GOT3 (cell line): ENCODE data around the gene GPR15.
"Not testable (repeated sequence)": the region's sequence is repeated elsewhere in the genome, so short reads cannot be mapped to it uniquely, and the experiment has no call there.

Experiments used
- DNase-seq: peaks from one replicate; lab custom pipeline; 2025; ENCODE audit warnings: mixed read lengths; lab: John Stamatoyannopoulos, UW

The GPR15 gene

GRCh38 chr3:98558100-98558827 lies 26.5 kb downstream of the GPR15 start:
- DNase-seq = no peak

GRCh38 chr3:98559769-98560168 lies 28.0 kb downstream of the GPR15 start:
- not testable (repeated sequence) for DNase-seq

GRCh38 chr3:98560911-98561310 lies 29.1 kb downstream of the GPR15 start:
- no peak for DNase-seq

GRCh38 chr3:98561727-98562521 lies 30.1 kb downstream of the GPR15 start:
- DNase-seq = no peak

GRCh38 chr3:98563661-98564281 lies 32.0 kb downstream of the GPR15 start:
- DNase-seq = no peak

- DNase-seq = no peak
These were observed 32.7 kb downstream of the GPR15 start for GRCh38 chr3:98564282-98565005.

- DNase-seq = no peak
These were observed 33.5 kb downstream of the GPR15 start for GRCh38 chr3:98565237-98565643.

GRCh38 chr3:98565843-98566242 lies 34.1 kb downstream of the GPR15 start:
- no peak for DNase-seq

- no peak for DNase-seq
These were observed 36.0 kb downstream of the GPR15 start for GRCh38 chr3:98567666-98568270.

- DNase-seq = no peak
These were observed 36.6 kb downstream of the GPR15 start for GRCh38 chr3:98568402-98568801.

- DNase-seq = no peak
These were observed 41.5 kb downstream of the GPR15 start for GRCh38 chr3:98573181-98573728.

- DNase-seq = no peak
These were observed 42.4 kb downstream of the GPR15 start for GRCh38 chr3:98574132-98574531.

GRCh38 chr3:98577178-98577895 lies 45.6 kb downstream of the GPR15 start:
- no peak for DNase-seq

GRCh38 chr3:98580401-98581386 lies 48.9 kb downstream of the GPR15 start:
- no peak for DNase-seq

- no peak for DNase-seq
These were observed 49.7 kb downstream of the GPR15 start for GRCh38 chr3:98581474-98581873.

- no peak for DNase-seq
These were observed 50.3 kb downstream of the GPR15 start for GRCh38 chr3:98582042-98582441.

GRCh38 chr3:98583766-98584165 lies 52.0 kb downstream of the GPR15 start:
- no peak for DNase-seq
